Measurements from ENCODE around the gene ESRRA. TPM values are rescaled to one million over a fixed set of nuclear protein-coding genes. Genes with fewer than 3 reads are reported as not detected.

Gene ESRRA
- total and polyA plus RNA-seq, 9 of the 15 experiments (the other 6 are each of a cell fraction or from before 2014, with no cell fraction given): 0.27 to 89.7 (median 23.7) TPM

DNA sequence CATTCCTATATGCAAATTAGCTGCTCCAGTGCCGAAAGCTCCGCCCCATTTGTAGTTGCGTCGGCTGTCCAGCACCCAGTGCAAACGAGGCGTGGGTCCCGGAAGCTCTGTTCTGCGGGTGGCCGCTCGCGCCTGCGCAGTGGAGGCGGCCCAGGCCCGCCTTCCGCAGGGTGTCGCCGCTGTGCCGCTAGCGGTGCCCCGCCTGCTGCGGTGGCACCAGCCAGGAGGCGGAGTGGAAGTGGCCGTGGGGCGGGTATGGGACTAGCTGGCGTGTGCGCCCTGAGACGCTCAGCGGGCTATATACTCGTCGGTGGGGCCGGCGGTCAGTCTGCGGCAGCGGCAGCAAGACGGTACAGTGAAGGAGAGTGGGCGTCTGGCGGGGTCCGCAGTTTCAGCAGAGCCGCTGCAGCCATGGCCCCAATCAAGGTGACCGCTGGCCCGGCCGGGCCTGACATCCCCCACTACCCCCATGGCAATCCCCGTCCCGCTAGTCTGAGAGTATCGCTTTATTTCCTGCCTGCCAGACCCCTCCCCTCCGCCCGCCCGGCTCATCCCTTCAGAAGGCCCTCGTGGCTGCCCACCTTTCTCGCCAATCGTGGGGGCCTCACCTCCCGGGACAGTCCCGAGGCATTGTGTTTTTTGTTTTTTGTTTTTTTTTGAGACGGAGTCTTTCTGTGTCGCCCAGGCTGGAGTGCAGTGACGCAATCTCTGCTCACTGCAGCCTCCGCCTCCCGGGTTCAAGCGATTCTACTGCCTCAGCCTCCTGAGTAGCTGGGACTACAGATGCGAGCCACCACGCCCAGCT, 12.8 kb downstream of the ESRRA start, which contains the start of gene PRDX5 (continued):
- TF ChIP-seq, protein P1, sequence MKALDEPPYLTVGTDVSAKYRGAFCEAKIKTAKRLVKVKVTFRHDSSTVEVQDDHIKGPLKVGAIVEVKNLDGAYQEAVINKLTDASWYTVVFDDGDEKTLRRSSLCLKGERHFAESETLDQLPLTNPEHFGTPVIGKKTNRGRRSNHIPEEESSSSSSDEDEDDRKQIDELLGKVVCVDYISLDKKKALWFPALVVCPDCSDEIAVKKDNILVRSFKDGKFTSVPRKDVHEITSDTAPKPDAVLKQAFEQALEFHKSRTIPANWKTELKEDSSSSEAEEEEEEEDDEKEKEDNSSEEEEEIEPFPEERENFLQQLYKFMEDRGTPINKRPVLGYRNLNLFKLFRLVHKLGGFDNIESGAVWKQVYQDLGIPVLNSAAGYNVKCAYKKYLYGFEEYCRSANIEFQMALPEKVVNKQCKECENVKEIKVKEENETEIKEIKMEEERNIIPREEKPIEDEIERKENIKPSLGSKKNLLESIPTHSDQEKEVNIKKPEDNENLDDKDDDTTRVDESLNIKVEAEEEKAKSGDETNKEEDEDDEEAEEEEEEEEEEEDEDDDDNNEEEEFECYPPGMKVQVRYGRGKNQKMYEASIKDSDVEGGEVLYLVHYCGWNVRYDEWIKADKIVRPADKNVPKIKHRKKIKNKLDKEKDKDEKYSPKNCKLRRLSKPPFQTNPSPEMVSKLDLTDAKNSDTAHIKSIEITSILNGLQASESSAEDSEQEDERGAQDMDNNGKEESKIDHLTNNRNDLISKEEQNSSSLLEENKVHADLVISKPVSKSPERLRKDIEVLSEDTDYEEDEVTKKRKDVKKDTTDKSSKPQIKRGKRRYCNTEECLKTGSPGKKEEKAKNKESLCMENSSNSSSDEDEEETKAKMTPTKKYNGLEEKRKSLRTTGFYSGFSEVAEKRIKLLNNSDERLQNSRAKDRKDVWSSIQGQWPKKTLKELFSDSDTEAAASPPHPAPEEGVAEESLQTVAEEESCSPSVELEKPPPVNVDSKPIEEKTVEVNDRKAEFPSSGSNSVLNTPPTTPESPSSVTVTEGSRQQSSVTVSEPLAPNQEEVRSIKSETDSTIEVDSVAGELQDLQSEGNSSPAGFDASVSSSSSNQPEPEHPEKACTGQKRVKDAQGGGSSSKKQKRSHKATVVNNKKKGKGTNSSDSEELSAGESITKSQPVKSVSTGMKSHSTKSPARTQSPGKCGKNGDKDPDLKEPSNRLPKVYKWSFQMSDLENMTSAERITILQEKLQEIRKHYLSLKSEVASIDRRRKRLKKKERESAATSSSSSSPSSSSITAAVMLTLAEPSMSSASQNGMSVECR (CRISPR knock-in tag; IDR thresholded peaks at IDR 0.05): 0 out of 2 replicates have a peak, but pooled peaks have one; percentile 41
- TF ChIP-seq, protein P2, sequence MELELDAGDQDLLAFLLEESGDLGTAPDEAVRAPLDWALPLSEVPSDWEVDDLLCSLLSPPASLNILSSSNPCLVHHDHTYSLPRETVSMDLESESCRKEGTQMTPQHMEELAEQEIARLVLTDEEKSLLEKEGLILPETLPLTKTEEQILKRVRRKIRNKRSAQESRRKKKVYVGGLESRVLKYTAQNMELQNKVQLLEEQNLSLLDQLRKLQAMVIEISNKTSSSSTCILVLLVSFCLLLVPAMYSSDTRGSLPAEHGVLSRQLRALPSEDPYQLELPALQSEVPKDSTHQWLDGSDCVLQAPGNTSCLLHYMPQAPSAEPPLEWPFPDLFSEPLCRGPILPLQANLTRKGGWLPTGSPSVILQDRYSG (tag; conservative IDR thresholded peaks at IDR 0.05; ENCODE audit: low read depth): 0 out of 2 replicates have a peak, but pooled peaks have one; percentile 3
- peak; percentile 90 for TF ChIP-seq CBX1 (IDR thresholded peaks at IDR 0.05; ENCODE audit: low read depth)
- TF ChIP-seq GATAD2B (IDR thresholded peaks at IDR 0.05; ENCODE audit: borderline replicate concordance): peak; percentile 46; the same call in 1 of the 2 replicates
- TF ChIP-seq, protein P3, sequence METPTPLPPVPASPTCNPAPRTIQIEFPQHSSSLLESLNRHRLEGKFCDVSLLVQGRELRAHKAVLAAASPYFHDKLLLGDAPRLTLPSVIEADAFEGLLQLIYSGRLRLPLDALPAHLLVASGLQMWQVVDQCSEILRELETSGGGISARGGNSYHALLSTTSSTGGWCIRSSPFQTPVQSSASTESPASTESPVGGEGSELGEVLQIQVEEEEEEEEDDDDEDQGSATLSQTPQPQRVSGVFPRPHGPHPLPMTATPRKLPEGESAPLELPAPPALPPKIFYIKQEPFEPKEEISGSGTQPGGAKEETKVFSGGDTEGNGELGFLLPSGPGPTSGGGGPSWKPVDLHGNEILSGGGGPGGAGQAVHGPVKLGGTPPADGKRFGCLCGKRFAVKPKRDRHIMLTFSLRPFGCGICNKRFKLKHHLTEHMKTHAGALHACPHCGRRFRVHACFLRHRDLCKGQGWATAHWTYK (CRISPR knock-in tag; IDR thresholded peaks at IDR 0.05): no peak
- TF ChIP-seq SIN3B (IDR thresholded peaks at IDR 0.05; ENCODE audit: low read depth): 0 out of 2 replicates have a peak, but pooled peaks have one; percentile 40
- no peak for TF ChIP-seq MXI1 (IDR thresholded peaks at IDR 0.05; ENCODE audit: low read depth, low read length)
- TF ChIP-seq SMARCC2 (IDR thresholded peaks at IDR 0.05; ENCODE audit: low read depth): no peak
- peak; percentile 90 to 91 for TF ChIP-seq RAD21 (CRISPR knock-in tag; conservative IDR thresholded peaks at IDR 0.05 in 1 of 2, IDR thresholded peaks at IDR 0.05 in 1 of 2)
- TF ChIP-seq RBM25 (IDR thresholded peaks at IDR 0.05; ENCODE audit: low read depth, low read length, severe bottlenecking): no peak
- 0 out of 2 replicates have a peak, but pooled peaks have one; percentile 13 for TF ChIP-seq FOXJ2 (tag; IDR thresholded peaks at IDR 0.05)
- peak; percentile 60; the same call in 1 of the 2 replicates for TF ChIP-seq SNIP1 (IDR thresholded peaks at IDR 0.05; ENCODE audit: low read depth)
- no peak for TF ChIP-seq PHF20 (IDR thresholded peaks at IDR 0.05; ENCODE audit: partially characterized antibody)
- TF ChIP-seq ETS2 (tag; IDR thresholded peaks at IDR 0.05; ENCODE audit: borderline replicate concordance, poor library complexity, severe bottlenecking): no peak
- no peak for TF ChIP-seq CBFA2T2 (conservative IDR thresholded peaks at IDR 0.05)
- peak; percentile 84 for TF ChIP-seq MTA3 (IDR thresholded peaks at IDR 0.05; ENCODE audit: borderline replicate concordance)
- peak; percentile 64; the same call in 1 of the 2 replicates for TF ChIP-seq SMARCA5 (IDR thresholded peaks at IDR 0.05)
- TF ChIP-seq CREM (IDR thresholded peaks at IDR 0.05; ENCODE audit: low read depth): peak; percentile 62
- peak; percentile 88 for TF ChIP-seq POLR2G (IDR thresholded peaks at IDR 0.05; ENCODE audit: low read depth, low read length)
- no peak for TF ChIP-seq LCOR (CRISPR knock-in tag; IDR thresholded peaks at IDR 0.05)
- TF ChIP-seq ARID2 (IDR thresholded peaks at IDR 0.05): peak; percentile 76
- no peak for TF ChIP-seq XRCC4 (IDR thresholded peaks at IDR 0.05; ENCODE audit: extremely low read depth, insufficient read depth, insufficient read length)
